Stimulated activated CD8-positive, alpha-beta memory T cell treated with anti-CD3 and anti-CD28 coated beads, Interleukin-7, amount 100 ng/mL, for 4 hours (primary cell): ENCODE measurements around the gene STK32B.
"Not testable (repeated sequence)": the region's sequence is repeated elsewhere in the genome, so short reads cannot be mapped to it uniquely, and the experiment has no call there.

Source experiments
- DNase-seq, 2 donors: peaks; one replicate each; pipeline ENCODE4 v3.0.0-alpha.2; 2020; ENCODE audit warnings: low read depth in 2 of 2

STK32B gene

DNA sequence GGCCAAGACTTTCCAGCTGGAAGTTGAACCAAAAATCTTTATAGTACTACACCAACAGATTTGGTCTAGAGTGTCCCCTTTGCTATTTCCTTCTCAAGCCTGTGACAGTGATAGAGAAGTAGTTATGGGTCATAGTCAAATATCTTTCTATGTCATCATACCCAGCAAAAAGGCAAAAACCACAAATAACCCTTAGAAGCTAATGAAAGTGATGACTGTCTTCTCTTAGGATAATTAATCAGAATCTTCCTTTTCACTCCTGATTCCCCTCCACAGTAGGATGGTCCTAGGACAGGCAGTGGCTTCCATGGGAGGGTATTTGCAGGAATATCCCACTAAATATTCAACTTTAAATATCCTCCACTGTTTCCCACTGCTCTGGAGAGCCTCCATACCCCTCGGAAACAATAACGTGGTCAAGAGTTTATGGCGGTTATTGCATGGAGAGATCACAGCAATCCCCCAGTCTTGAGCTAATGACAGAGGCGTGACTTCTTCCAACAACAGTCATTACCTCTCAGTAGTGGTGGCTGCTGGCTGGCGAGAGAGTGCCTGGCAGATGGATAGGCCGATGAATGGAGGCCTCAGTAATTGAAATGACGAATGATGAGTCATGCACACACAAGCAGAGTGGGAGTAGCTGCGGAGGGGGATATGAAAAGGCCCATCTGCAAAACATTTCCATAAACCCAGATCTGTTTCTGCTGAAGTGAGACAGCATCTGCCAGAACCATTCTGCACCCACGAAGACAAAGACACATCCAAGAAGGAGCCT, 154.9 kb downstream of the STK32B start:
- no peak for DNase-seq

DNA sequence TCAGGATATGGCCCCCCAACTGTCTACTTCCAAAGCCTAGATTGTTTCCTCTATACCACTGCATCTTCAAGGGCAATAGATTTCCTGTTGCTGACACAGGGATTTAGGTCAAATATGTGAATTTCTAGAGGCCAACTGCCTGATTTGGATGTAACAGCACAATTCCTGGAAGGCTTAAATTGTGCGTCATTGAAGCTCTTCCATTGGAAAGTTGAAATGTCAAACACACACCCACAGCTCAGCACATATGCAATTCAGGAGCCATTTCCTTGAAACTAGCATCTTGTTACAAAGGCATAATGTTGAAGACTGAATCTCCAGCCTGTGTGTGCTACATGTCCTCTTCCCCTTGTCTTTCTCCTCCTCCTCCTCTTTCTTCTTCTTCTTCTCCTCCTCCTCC, 158.6 kb downstream of the STK32B start:
- DNase-seq: no peak

DNA sequence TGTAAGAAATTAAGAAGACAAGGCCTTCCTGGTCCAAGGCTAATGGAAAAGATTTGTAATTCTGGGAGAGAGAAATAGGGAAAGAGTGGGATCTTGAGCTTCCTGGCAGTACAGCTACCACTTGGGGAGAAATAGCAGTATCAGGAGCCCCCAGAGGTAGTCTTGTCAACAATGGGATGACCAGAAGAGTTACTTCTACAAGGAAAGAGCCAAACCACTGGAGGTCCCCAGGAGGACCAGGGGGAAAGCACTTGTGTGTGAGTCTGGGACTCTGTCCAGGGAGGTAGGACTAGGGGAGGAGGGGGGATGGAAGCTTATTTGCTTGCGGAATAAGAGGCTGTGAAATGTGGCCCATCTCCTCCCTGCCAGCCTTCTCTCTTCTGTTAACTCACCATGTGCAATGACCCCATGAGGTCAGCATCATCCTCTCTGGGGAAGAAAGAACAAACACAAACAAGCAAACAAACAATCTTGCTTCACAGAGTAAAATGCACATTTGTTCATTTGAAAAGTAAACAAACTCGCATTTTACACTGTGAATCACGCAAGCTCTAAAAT, 160.1 kb downstream of the STK32B start:
- DNase-seq: no peak

DNA sequence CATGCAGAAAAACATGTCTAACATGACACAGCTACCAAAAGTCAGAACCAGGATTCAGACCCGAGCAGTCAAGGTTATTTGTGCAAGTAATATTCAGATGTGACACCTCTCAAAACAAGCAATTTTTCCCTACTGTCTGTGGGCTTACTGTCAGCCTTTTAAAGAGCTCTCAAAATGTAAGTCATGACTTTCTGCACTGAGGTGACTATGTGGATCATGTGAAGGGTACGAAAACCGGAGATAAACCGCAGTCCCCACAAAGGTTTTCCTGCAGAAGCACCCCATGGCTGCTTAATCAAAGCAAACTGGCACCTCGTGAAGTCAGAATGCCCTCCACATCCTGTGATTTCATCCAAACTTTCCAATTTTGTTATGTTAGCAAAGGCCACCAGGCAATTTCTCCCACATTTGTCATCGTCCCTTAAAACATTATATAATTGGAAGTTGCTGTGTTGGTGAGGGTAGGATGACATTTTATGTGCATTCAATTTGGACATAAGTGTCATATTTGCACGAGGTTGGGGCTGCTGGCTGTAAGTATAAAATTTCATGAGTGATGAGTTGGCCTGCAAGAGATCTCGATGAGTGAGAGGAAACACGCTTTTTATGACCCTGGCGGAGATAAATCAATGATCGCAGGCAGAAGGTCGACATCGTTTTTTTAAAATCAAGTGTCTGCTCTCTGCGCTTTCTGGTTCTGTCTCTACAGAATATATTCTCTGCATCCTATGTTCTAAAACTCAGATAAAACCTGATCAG, 161.2 kb downstream of the STK32B start:
- DNase-seq: no peak

DNA sequence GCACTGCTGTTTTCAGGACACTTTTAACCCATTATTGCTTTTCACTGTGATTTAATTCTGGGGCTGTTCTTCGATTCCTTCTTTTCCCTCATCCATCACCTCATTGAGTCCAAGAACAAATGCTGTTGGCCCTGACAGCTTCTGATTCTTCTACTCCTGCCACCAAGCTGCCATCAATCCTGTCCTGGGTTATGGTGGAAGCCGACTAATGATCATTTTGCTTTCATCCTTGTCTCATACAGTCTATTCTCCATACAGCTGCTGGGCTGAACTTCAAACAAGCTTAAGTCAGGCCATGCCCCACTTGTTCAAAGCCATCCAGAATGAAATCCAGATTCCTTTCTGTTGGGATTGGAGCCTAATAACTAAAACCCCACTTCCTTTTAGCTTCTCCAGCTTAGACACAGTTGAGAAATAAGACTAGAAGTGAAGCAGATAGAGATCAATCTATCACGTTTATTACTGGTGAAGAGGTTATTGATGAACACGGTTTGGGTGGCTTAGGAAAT, 161.9 kb downstream of the STK32B start:
- no peak for DNase-seq

DNA sequence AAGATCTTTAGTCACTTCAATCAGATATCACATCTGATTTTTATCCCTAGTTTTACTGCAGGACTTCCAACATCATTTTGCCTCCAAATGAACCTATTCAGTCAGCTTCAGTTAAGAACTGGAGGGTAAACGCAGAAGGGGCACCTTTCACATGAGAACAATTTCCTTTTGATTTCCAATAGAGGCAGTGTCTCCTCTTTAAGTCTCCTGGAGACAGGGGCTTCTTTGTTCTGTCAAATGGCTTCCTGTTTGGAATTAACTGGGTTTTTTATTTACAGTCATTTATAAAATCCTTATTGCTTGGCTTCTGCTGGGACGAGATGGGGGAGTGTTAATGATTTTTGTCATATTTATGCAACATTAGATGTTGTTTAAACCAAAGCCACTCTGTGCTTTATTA, 164.0 kb downstream of the STK32B start:
- no peak for DNase-seq

DNA sequence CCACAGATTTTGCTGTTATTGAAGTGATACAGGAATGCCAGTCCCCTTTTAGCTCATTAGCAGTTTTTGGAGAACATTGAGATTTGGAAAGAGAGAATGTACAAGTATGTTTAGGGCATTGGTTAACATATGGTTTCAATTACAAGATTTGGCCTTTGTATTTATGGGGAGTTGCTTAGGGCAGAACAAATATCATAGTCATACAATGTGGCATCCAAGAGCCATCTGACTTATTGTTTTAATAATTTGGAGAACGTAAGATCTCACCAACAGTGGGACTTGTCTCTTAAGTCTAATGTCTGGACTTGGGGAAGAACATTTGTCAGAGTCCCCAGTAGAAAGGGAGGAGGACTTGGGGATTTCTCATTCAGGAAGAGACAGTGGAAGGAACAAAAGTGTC, 166.1 kb downstream of the STK32B start:
- DNase-seq: no peak

DNA sequence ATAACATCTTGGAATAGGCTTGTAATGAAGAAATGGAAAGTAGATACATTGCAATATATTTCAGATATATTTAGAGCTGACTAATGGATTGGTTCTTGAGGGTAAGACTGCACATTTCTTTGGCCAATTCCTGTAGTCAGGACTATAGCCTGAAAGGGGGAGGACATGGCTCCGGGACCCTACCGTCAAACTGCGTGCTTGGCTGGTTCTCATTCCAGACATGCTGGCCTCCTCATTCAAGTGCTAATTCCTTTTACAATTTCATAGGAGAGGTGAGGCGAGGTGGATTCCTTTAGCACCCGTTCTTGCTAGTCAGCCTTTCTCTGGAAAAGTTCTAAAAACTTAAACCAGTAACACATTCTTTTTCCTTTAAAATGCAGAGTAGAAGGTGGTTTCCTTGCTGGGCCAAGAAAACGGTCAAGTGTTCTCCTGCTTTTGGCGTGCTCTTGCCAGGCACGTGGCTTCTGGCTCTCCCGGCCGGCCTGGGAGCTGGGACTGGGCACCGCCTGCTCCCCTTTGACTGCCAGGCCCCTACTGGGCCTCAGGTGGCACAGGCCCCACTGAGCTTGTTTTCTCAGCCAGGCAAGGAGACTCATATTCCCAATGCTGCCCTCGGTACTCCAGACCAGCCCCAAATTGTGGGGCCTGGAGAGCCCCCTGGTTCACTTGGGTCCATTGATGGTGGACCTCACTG, 167.2 kb downstream of the STK32B start:
- DNase-seq: no peak

DNA sequence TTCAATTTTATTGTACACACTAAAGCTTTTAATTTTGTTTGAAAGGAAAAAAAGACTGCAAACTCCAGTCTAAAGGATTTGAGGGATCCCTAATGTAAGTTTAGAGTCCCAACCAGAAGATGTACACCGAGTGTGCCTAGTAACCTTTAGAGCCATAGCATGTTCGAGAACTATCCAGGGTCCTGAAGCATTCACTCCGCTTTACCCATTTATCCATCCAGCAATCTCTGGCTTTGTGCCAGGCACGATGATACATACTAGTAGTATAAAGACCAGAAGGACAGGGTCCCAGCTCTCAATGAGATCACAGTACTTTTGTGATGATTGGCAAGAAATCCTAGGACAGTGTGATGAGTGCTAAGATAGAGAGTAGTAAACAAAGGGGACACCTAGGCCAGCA, 168.7 kb downstream of the STK32B start:
- no peak for DNase-seq

DNA sequence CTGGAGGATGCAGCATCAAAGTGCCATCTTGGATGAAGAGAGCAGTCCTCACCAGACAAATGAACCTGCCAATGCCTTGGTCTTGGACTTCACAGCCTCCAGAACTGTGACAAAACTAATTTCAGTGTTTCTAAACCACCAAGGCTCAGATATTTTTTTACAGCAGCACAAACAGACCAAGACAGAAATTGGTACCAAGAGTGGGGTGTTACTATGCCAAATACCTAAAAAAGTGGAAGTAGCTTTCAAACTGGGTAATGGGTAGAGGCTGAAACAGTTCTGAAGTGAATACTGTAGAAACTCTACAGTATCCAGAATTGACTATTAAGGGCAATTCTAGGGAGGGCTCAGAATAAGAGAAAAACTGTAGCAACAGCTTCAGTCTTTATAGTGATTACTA, 170.8 kb downstream of the STK32B start:
- DNase-seq: no peak

DNA sequence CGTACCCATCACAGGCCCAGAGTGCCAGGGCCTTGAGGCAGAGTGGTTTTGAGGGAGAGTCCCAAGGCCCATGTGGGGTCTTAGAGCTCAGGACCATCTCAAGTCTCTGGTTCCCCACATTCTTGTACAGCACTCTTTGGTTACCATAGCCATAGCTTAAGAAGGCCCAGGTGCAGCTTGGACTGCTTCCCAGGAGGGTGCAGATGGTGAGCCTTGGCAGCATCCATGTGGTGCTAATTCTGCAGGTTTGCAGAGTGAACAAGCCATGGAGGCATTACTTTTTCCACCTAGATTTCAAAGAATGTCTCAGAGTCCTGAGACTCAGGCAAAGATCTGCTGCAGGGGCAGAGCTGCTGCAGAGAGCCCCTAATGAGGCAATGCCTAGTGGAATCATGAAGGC, 171.7 kb downstream of the STK32B start:
- no peak for DNase-seq

DNA sequence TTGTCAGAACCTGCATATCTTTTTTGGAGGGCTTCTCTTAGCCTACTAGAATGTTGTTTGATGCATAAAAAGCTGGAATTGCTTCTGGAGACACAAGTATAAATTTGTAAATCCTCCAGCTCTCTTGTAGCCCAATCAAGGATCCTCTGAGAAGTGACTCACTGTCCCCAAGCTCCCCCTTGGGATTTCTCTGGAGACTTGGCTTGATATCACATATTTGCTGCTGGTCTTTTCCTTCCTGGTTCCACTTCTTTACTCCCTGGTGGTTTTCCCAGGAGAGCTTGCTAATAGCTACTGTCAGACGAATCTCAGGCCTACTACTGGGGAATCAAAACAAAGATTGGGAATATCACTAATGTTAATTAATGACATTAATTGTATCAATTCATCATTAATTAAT, 173.1 kb downstream of the STK32B start:
- no peak for DNase-seq

DNA sequence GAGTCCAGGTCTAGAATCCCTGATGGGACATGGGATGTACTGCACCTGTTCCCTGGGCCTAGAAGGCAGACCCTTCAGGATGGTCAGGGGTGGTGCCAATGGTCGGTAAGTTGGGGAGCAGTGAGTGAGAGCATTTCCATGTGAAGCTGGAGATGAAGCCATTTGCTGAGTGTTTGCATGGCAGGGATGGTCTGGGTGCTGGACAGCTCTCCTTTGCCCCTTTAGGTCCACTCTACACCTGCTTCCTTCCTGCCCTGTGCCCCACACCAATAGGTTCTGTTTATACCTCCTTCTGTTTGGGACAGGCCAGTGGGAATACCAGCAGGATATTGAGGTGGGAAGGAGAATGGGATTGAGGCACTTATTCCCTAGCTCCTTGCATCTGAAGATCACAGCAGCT, 181.3 kb downstream of the STK32B start:
- DNase-seq: no peak

DNA sequence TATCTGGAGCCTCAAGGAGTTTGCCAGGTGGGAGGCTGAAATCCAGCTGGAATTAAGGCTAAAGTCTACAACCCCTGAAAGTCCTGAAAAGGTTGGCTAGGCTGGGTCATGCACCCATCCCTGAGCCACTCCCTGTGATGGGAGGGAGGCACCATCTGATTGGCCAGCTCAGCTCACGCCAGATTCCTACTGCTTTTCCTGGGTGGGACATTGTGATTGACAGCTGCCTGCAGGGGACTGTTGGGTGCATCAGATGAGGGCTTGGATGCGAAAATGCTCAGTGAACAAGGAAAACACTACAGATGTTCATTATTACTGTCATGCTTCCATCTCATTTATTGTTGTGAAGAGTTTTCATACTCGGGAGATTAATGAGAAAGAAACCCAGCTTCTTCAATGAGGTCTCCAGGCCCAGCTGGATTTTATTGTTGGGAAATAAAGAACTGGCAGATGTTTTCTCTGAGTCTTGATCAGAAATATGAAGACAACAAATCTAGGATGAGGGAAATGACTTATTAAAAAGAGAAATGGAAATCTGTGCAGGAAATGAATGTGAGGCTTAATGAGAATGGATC, 185.9 kb downstream of the STK32B start:
- no peak for DNase-seq

DNA sequence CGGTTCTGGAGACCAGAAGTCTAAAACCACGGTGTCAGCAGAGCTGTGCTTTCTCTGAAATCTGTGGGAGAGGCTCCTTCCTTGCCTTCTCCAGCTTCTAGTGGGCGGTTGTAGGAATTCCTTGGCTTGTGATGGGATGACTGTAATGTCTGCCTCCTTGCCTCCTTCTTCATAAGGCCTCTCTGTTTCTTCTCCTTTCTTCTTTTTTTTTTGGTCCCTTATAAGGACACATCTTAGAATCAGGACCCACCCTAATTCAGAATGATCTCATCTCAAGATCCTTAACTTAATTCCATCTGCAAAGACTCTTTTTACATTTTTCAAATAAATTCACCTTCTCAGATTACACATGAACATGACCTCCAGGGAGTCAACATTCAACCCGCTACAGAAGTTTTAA, 186.9 kb downstream of the STK32B start:
- no peak for DNase-seq

DNA sequence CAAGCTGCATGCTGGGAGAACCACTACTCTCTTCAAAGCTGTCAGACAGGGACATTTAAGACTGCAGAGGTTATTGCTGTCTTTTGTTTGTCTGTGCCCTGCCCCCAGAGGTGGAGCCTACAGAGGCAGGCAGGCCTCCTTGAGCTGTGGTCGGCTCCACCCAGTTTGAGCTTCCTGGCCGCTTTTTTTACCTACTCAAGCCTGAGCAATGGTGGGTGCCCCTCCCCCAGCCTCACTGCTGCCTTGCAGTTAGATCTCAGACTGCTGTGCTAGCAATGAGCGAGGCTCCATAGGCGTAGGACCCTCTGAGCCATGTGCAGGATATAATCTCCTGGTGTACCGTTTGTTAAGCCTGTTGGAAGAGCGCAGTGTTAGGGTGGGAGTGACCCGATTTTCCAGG, 195.8 kb downstream of the STK32B start:
- DNase-seq: not testable (repeated sequence)

DNA sequence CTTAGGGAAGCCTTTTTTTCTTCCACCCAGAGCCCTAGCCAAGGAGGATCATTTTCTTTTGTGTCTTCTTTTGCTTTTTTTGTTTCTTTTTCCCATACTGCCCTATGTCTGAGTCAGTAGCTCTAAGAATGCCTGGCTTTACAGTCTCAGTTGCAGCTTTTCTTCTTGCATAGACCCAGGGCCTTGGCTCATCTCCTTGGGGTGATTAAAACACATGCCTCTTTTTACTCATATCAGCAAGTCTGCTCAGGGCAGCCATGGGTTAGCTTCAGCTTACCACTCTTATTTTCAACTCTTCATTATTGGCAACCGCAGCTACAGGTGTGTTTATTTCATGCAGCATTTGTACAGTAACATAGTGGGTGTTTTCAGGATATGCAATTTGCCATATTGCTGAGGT, 196.5 kb downstream of the STK32B start:
- no peak for DNase-seq

DNA sequence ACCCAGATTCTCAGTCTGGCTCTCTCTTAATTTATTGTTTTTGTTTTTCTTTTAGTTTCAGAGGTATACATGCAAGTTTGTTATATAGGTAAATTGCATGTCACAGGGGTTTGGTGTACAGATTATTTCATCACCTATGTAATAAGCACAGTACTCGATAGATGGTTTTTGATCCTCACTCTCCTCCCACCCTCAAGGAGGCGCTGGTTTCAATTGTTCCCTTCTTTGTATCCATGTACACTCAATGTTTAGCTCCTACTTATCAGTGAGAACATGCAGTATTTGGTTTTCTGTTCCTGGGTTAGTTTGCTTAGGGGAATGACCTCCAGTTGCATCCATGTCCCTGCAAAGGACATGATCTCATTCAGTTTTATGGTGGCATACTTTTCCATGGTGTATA, 198.4 kb downstream of the STK32B start:
- DNase-seq: no peak

DNA sequence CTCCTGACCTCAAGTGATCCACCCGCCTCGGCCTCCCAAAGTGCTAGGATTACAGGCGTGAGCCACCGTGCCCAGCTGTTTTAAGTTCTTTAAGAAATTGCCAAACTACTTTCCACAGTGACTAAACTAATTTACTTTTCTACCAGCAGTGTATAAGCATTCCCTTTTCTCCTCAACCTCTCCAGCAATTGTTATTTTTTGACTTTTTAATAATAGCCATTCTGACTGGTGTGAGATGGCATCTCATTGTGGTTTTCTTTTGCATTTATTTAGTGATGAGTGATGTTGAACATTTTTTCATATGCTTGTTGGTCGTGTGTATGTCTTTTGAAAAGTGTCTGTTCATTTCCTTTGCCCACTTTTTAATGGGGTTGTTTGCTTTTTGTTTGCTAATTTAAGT, 199.3 kb downstream of the STK32B start:
- DNase-seq: not testable (repeated sequence)

DNA sequence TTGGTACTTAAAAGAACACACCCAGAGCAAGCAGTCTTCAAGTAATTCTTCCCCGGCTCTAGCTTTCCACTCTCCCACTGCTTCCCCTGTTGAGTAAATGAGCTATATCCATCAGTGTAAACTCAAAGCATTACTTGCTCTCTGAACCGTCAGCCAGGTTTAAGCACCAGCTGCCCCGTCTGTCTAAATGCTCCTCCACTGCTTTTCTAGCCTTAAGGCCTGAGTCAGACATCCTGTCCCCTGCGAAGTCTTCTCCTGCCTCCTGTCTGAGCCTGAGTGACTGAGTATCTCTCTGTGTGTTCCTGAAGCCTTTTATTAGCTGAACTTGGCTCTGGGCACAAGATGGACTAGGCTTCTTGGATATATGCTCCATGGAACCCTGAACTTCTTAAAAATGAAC, 205.1 kb downstream of the STK32B start:
- DNase-seq: no peak

DNA sequence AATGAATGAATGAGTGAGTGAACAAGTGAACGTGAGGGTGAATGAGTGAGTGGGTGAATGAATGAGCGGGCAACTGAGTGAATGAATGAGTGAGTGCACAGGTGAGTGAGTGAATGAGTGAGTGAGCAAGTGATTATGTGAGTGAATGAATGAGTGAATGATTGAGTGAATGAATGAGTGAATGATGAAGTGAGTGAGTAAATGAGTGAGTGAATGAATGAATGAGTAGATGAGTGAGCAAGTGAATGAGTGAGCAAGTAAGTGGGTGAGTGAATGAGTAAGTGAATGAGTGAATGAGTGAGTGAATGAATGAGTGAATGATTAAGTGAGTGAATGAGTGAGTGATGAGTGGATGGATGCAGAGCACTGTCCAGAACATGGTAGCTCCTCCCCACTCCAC, 205.8 kb downstream of the STK32B start:
- DNase-seq: no peak

DNA sequence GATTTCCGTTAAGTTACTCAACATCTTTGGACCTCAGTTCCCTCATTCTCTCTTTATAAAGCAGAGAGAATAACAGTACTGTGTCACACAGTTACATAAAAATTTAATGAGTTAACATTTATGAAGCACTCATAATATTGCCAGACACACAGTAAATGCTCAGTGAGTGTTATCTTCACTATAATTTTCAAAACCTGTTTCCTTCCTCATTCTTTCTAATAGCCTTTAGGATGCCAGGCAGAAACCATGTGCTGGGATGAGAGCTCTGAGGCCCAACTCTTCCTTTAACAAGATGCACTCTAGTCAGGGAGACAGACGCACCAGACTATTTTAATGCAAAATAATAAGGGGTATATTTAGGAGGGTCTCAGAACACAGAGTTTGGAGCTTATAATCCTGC, 208.2 kb downstream of the STK32B start:
- DNase-seq: no peak
